ENCODE measurements around the gene DSTYK.
A peak's percentile ranks its signal among the peaks of the same experiment; 100 is the strongest.

DSTYK gene

GRCh38 chr1:205124726-205125125 is 86.8 kb downstream of the DSTYK start:
- peak in 1 of 2 donors; percentile 6 for DNase-seq

- DNase-seq: no peak
Observed at GRCh38 chr1:205122489-205122882, 89.0 kb downstream of the DSTYK start.

GRCh38 chr1:205121660-205122488 is 89.6 kb downstream of the DSTYK start, which contains the start of gene RBBP5:
Gene RBBP5, minus strand, starts transcription at chr1:205121978. Its CDS starts 105 bp downstream, at chr1:205121873.
- peak; percentile 96 for DNase-seq

- no peak for DNase-seq
Observed at GRCh38 chr1:205118752-205119151, 92.8 kb downstream of the DSTYK start.

- no peak for DNase-seq
Observed at GRCh38 chr1:205111354-205111753, 100.1 kb downstream of the DSTYK start.

GRCh38 chr1:205109711-205110110 is 101.8 kb downstream of the DSTYK start:
- no peak for DNase-seq

- DNase-seq: no peak
Observed at GRCh38 chr1:205109269-205109668, 102.2 kb downstream of the DSTYK start.

- DNase-seq: no peak
Observed at GRCh38 chr1:205108464-205108863, 103.0 kb downstream of the DSTYK start.

- no peak for DNase-seq
Observed at GRCh38 chr1:205107327-205107726, 104.2 kb downstream of the DSTYK start.

GRCh38 chr1:205102404-205102803 is 109.1 kb downstream of the DSTYK start:
- no peak for DNase-seq

- no peak for DNase-seq
Observed at GRCh38 chr1:205098242-205098641, 113.3 kb downstream of the DSTYK start.

GRCh38 chr1:205095422-205095821 is 116.1 kb downstream of the DSTYK start:
- DNase-seq: no peak
